CD4-positive, CD25-positive, alpha-beta regulatory T cell (primary cell): ENCODE data around the gene CHMP4A. TPM values are rescaled to one million over a fixed set of nuclear protein-coding genes. Genes with fewer than 3 reads are reported as not detected.

Source experiments
- ATAC-seq, 2 donors: fragments of 150-1000 bp; cut with Tn5 transposase; one replicate each; pipeline ENCODE4 v1.10.0; 2021; ENCODE audit warnings: low read depth in 2 of 2, moderate number of reproducible peaks in 2 of 2, moderate library complexity in 1 of 2
- DNase-seq, 3 donors: peaks; one replicate each; pipeline versions ENCODE4 v3.0.0 to v3.0.0-alpha.2; 2012 to 2022; ENCODE audit warnings: mixed read lengths in 1 of 3
- H3K27ac ChIP-seq: one replicate; pipeline ENCODE4 v1.7.0; 2013; ENCODE audit warnings: mild to moderate bottlenecking, low read length; ENCODE audit not compliant: insufficient read depth, poor library complexity, severe bottlenecking
- H3K27me3 ChIP-seq: one replicate; pipeline ENCODE4 v1.7.0; 2013; ENCODE audit warnings: low read length; ENCODE audit not compliant: control insufficient read depth, insufficient read depth
- H3K36me3 ChIP-seq: one replicate; pipeline ENCODE4 v1.7.0; 2013; ENCODE audit warnings: mild to moderate bottlenecking, low read length, moderate library complexity; ENCODE audit not compliant: control insufficient read depth, insufficient read depth
- H3K4me1 ChIP-seq: 2 replicates; pipeline ENCODE4 v1.7.0; 2013; ENCODE audit warnings: mild to moderate bottlenecking, low read length; ENCODE audit not compliant: insufficient read depth, control insufficient read depth, poor library complexity, severe bottlenecking
- H3K4me3 ChIP-seq: one replicate; pipeline ENCODE4 v1.7.0; 2013; ENCODE audit warnings: low read depth, mild to moderate bottlenecking, low read length, moderate library complexity
- H3K9me3 ChIP-seq, 2 experiments: 1 replicate in 1 of 2; 2 replicates in 1 of 2; pipeline ENCODE4 v1.7.0; 2013; ENCODE audit warnings: low read length in 2 of 2, mild to moderate bottlenecking in 1 of 2, moderate library complexity in 1 of 2; ENCODE audit not compliant: control insufficient read depth in 2 of 2
- H3K27ac Mint-ChIP-seq, 3 donors: one replicate each; pipeline ENCODE4 v1.8.0; 2020 to 2022; ENCODE audit warnings: mild to moderate bottlenecking in 3 of 3, mixed read lengths in 3 of 3, moderate library complexity in 2 of 3
- H3K27me3 Mint-ChIP-seq: one replicate; pipeline ENCODE4 v1.8.0; 2022; ENCODE audit warnings: mild to moderate bottlenecking, mixed read lengths
- H3K36me3 Mint-ChIP-seq: one replicate; pipeline ENCODE4 v1.8.0; 2020; ENCODE audit warnings: mixed read lengths
- H3K4me1 Mint-ChIP-seq, 4 donors: one replicate each; pipeline ENCODE4 v1.8.0; 2020 to 2022; ENCODE audit warnings: mixed read lengths in 4 of 4, mild to moderate bottlenecking in 1 of 4
- H3K4me3 Mint-ChIP-seq, 4 donors: one replicate each; pipeline ENCODE4 v1.8.0; 2020 to 2022; ENCODE audit warnings: mild to moderate bottlenecking in 4 of 4, mixed read lengths in 4 of 4, moderate library complexity in 3 of 4
- H3K9me3 Mint-ChIP-seq, 7 donors: one replicate each; pipeline ENCODE4 v1.8.0; 2020 to 2022; ENCODE audit warnings: mixed read lengths in 7 of 7, mild to moderate bottlenecking in 3 of 7, moderate library complexity in 2 of 7
- polyA plus RNA-seq, 4 donors: library from polyadenylated mRNA; unstranded; fragments of 300-500 nt; fragmentation: Illumina TruSeq; gene quantifications; one replicate each; pipeline ENCODE4 v1.2.3, GENCODE V29; 2021
- total RNA-seq: library from RNA; stranded (reverse); gene quantifications from one replicate; pipeline ENCODE4 v1.2.3, GENCODE V29; 2022

Gene CHMP4A
- total RNA-seq = 108 TPM
- 100 to 1,000 TPM; 122 to 154 (median 142) TPM for polyA plus RNA-seq

GRCh38 chr14:24212924-24213865, at the start of gene CHMP4A:
TSS of gene CHMP4A (minus strand) at chr14:24213488. CDS start at chr14:24213439, 49 bp downstream.
- H3K27ac Mint-ChIP-seq = peak within 1 kb of the TSS; percentile 99 to 100 (median 99)
- peaks cover 41% of the 10 kb centered on the region for H3K4me1 ChIP-seq
- ATAC-seq = peak; percentile 77 to 82

GRCh38 chr14:24261969-24262327, 48.7 kb upstream of the CHMP4A start:
- H3K36me3 ChIP-seq = peaks cover 13% of the 10 kb centered on the region

More at GRCh38 chr14:24212924-24213865, at the start of gene CHMP4A:
- Mint-ChIP-seq H3K9me3 (peaks cover 0 to 2% (median 0%) of the 10 kb centered on the region in 7 donors), H3K36me3 (peaks cover 26% of the 10 kb centered on the region), H3K4me1 (peaks cover 7 to 71% (median 46%) of the 10 kb centered on the region in 4 donors), H3K27me3 (no peaks in the 10 kb centered on the region), H3K4me3 (peak within 1 kb of the TSS; percentile 95 to 98 (median 96))
- Histone ChIP-seq H3K36me3 (peaks cover 43% of the 10 kb centered on the region), H3K9me3 (no peaks in the 10 kb centered on the region), H3K27ac (peak within 1 kb of the TSS; percentile 100), H3K27me3 (no peaks in the 10 kb centered on the region), H3K4me3 (peak within 1 kb of the TSS; percentile 84)
- peak; percentile 94 to 98 (median 95) for DNase-seq

DNA sequence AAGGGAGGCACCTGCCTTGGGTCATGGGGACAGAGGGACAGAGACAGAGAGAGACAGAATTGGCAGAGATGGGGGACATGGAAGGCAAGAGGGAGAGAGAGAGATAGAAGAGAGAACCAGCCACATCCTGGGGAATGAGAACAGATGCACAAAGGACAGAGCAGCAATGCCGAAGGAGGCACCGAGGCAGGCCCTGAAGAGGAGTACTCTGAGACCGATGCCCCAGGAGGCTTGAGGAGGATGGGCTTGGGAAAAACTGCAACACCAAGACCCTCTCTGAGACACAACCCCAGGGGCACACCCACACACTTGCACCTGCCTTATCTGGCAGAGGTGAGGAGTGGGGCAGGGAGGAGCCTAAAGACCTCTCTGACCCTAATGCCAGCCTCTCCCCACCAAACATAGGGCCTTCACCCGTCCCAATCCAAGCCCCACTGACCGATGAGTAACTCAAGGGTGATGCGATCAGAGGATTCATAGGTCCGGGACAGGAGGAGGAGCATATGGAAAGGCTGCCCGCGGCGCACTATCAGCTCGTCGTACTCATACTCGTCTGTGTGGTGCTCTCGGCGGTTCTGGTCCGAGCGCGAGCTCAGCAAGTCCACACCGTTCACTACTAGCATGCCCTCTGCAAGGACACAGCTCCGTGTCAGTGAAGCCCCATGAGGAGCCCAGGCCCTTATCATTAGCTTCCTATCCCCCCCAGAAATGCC, 48.1 kb upstream of the CHMP4A start:
- no peak overlapping the region for H3K27ac ChIP-seq
- no peak overlapping the region for H3K27ac Mint-ChIP-seq
- H3K36me3 Mint-ChIP-seq = peaks cover 23% of the 10 kb centered on the region
- no peaks in the 10 kb centered on the region for H3K27me3 ChIP-seq
- peaks cover 8% of the 10 kb centered on the region for H3K36me3 ChIP-seq
- no peak for DNase-seq
- H3K9me3 Mint-ChIP-seq = no peaks in the 10 kb centered on the region
- H3K4me1 Mint-ChIP-seq = peaks cover 0 to 4% (median under 1%) of the 10 kb centered on the region in 4 donors
- H3K4me1 ChIP-seq = no peaks in the 10 kb centered on the region
- H3K4me3 Mint-ChIP-seq = no peak overlapping the region
- ATAC-seq = no peak
- no peaks in the 10 kb centered on the region for H3K9me3 ChIP-seq
- no peaks in the 10 kb centered on the region for H3K27me3 Mint-ChIP-seq
- H3K4me3 ChIP-seq = no peak overlapping the region

More at GRCh38 chr14:24261969-24262327, 48.7 kb upstream of the CHMP4A start:
- Mint-ChIP-seq H3K9me3 (no peaks in the 10 kb centered on the region), H3K36me3 (peaks cover 24% of the 10 kb centered on the region), H3K27ac (no peak overlapping the region), H3K4me1 (peaks cover 0 to 4% (median 1%) of the 10 kb centered on the region in 4 donors), H3K4me3 (no peak overlapping the region), H3K27me3 (no peaks in the 10 kb centered on the region)
- H3K27me3 ChIP-seq = no peaks in the 10 kb centered on the region
- H3K4me3 ChIP-seq = no peak overlapping the region
- DNase-seq (no peak), ATAC-seq (no peak)
- no peaks in the 10 kb centered on the region for H3K9me3 ChIP-seq
- no peaks in the 10 kb centered on the region for H3K4me1 ChIP-seq
- no peak overlapping the region for H3K27ac ChIP-seq

- DNase-seq (no peak), ATAC-seq (no peak)
- H3K27me3 Mint-ChIP-seq = no peaks in the 10 kb centered on the region
- no peaks in the 10 kb centered on the region for H3K27me3 ChIP-seq
- no peak overlapping the region for H3K4me3 Mint-ChIP-seq
- peak overlapping the region in 1 of 3 donors; percentile 59 for H3K27ac Mint-ChIP-seq
- peaks cover 19% of the 10 kb centered on the region for H3K36me3 Mint-ChIP-seq
- no peaks in the 10 kb centered on the region for H3K9me3 ChIP-seq
- no peaks in the 10 kb centered on the region for H3K9me3 Mint-ChIP-seq
- H3K4me3 ChIP-seq = no peak overlapping the region
- H3K27ac ChIP-seq = no peak overlapping the region
- peaks cover 0 to 4% (median 0%) of the 10 kb centered on the region in 4 donors for H3K4me1 Mint-ChIP-seq
- peaks cover 4% of the 10 kb centered on the region for H3K36me3 ChIP-seq
- no peaks in the 10 kb centered on the region for H3K4me1 ChIP-seq
These were observed 47.5 kb upstream of the CHMP4A start for GRCh38 chr14:24260780-24261157.

GRCh38 chr14:24260026-24260779, 46.9 kb upstream of the CHMP4A start:
- Histone ChIP-seq H3K4me3 (no peak overlapping the region), H3K27me3 (no peaks in the 10 kb centered on the region), H3K36me3 (peaks cover 1% of the 10 kb centered on the region), H3K27ac (no peak overlapping the region), H3K4me1 (no peaks in the 10 kb centered on the region), H3K9me3 (no peaks in the 10 kb centered on the region)
- no peaks in the 10 kb centered on the region for H3K9me3 Mint-ChIP-seq
- ATAC-seq (no peak), DNase-seq (no peak)
- peak overlapping the region in 1 of 3 donors; percentile 59 for H3K27ac Mint-ChIP-seq
- H3K4me1 Mint-ChIP-seq = peaks cover 0 to 4% (median 0%) of the 10 kb centered on the region in 4 donors
- no peak overlapping the region for H3K4me3 Mint-ChIP-seq
- H3K27me3 Mint-ChIP-seq = no peaks in the 10 kb centered on the region
- H3K36me3 Mint-ChIP-seq = peaks cover 19% of the 10 kb centered on the region

DNA sequence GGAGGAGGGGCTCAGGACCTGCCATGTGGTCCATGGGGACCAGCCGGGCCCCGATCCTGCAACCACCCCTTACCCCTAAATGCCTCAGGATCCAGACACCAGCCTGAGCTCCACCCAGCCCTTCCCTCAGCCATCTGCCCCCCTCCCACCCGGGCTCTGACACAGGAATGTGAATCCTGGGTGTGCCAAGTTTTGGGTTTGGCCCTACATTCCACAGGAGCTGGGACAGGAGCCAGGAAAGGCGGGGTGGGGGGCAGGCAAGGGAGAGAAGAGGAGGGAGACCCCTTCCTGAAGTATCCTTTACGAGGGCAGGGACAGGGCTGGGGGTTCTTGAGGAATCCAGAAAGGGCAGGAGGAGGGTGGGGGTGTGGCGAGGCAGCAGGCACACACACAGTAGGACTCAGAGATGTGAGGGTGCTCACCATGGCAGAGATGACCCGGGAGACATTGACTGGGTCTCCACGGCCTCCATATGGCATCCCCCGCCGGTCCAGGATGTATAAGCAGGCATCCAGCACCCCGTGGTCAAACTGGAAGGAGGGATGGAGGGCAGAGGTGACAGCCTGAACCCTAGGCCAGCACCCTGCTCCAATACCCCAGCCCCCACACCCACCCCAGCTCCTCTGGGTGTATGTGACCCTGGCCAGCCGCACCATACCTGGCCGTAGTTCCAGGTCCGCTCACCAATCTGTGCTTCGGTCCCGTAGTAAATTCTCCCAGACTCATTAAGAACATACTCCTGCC, 46.2 kb upstream of the CHMP4A start:
- Histone ChIP-seq H3K9me3 (no peaks in the 10 kb centered on the region), H3K36me3 (peaks cover 4% of the 10 kb centered on the region), H3K4me3 (no peak overlapping the region), H3K4me1 (no peaks in the 10 kb centered on the region), H3K27ac (no peak overlapping the region), H3K27me3 (no peaks in the 10 kb centered on the region)
- H3K27me3 Mint-ChIP-seq = no peaks in the 10 kb centered on the region
- H3K27ac Mint-ChIP-seq = no peak overlapping the region
- H3K4me1 Mint-ChIP-seq = peaks cover 0 to 4% (median 0%) of the 10 kb centered on the region in 4 donors
- H3K4me3 Mint-ChIP-seq = no peak overlapping the region
- peaks cover 16% of the 10 kb centered on the region for H3K36me3 Mint-ChIP-seq
- H3K9me3 Mint-ChIP-seq = no peaks in the 10 kb centered on the region
- DNase-seq (no peak), ATAC-seq (no peak)
